ENCODE data around the gene TMCC1. TPM values are rescaled to one million over a fixed set of nuclear protein-coding genes. Genes with fewer than 3 reads are reported as not detected.
"Not testable (repeated sequence)": the region's sequence is repeated elsewhere in the genome, so short reads cannot be mapped to it uniquely, and the experiment has no call there.

Gene TMCC1
- total and polyA plus RNA-seq, 4 donors, result 4.6 to 44.2 (median 24.0) TPM

- no peaks in the 10 kb centered on the region for H3K4me1 ChIP-seq (ENCODE audit: control insufficient read depth in 1 of 2, insufficient read depth in 2 of 2, low read length in 2 of 2)
- no peak for ATAC-seq (ENCODE audit: low FRiP score)
- no peaks in the 10 kb centered on the region for H3K36me3 ChIP-seq (ENCODE audit: control insufficient read depth in 1 of 2, insufficient read depth in 2 of 2, low read length in 1 of 2)
- no peaks in the 10 kb centered on the region for H3K9me3 ChIP-seq (ENCODE audit: control insufficient read depth, low read length)
- no peak overlapping the region for H3K4me3 ChIP-seq (ENCODE audit: low read length in 2 of 2)
- no peak for DNase-seq
- intact Hi-C loops (cut with DNase I), result loop anchor here in 1 of 2 donors (10.0 kb wide), 1 partner anchor 98 kb away; no protein-coding TSS in a partner anchor
- no peak overlapping the region for H3K27ac ChIP-seq (ENCODE audit: low read depth in 1 of 2, low read length in 2 of 2)
- 43 to 57% methylated on average over 2 of the region's 2 CpGs for WGBS, 2 donors
- H3K27me3 ChIP-seq (ENCODE audit: control insufficient read depth in 1 of 2, insufficient read depth in 2 of 2, low read length in 1 of 2), result no peaks in the 10 kb centered on the region
Observed at GRCh38 chr3:129836381-129837064, 57.0 kb downstream of the TMCC1 start.

- no peak for DNase-seq
- Histone ChIP-seq H3K9me3 (ENCODE audit: control insufficient read depth, low read length) (no peaks in the 10 kb centered on the region), H3K27me3 (ENCODE audit: control insufficient read depth in 1 of 2, insufficient read depth in 2 of 2, low read length in 1 of 2) (no peaks in the 10 kb centered on the region), H3K4me1 (ENCODE audit: control insufficient read depth in 1 of 2, insufficient read depth in 2 of 2, low read length in 2 of 2) (no peaks in the 10 kb centered on the region), H3K36me3 (ENCODE audit: control insufficient read depth in 1 of 2, insufficient read depth in 2 of 2, low read length in 1 of 2) (no peaks in the 10 kb centered on the region), H3K4me3 (ENCODE audit: low read length in 2 of 2) (no peak overlapping the region), H3K27ac (ENCODE audit: low read depth in 1 of 2, low read length in 2 of 2) (no peak overlapping the region)
- intact Hi-C loops (cut with DNase I), result loop anchor here in 1 of 2 donors (10.0 kb wide), 1 partner anchor 100 kb away; no protein-coding TSS in a partner anchor
- ATAC-seq (ENCODE audit: low FRiP score), result no peak
- 79 to 80% methylated on average over 2 of the region's 2 CpGs for WGBS, 2 donors
Observed at GRCh38 chr3:129835198-129835597, 58.3 kb downstream of the TMCC1 start.

DNA sequence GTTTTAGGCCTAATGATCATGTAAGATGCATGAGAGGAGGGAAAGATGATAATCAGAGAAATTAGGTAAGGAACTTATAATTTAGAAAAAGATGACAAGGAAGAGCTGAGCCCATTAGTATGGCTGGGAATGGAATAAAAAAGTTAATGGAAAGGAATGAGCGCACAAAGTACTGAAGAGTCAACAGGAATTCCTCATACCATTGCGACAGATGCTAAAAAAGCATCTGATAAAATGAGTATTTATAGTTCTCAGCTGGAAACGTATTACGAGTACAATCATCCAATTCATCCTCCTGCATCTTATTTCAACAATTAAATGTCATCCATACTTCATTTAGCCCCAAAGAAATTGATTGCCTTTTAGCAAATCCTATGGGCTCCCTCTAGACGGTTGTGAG is 58.9 kb downstream of the TMCC1 start:
- intact Hi-C loops (cut with DNase I), result loop anchor here in 1 of 2 donors (10.0 kb wide), 1 partner anchor 100 kb away; no protein-coding TSS in a partner anchor
- Histone ChIP-seq H3K9me3 (ENCODE audit: control insufficient read depth, low read length) (no peaks in the 10 kb centered on the region), H3K4me3 (ENCODE audit: low read length in 2 of 2) (no peak overlapping the region), H3K27ac (ENCODE audit: low read depth in 1 of 2, low read length in 2 of 2) (no peak overlapping the region), H3K4me1 (ENCODE audit: control insufficient read depth in 1 of 2, insufficient read depth in 2 of 2, low read length in 2 of 2) (no peaks in the 10 kb centered on the region), H3K27me3 (ENCODE audit: control insufficient read depth in 1 of 2, insufficient read depth in 2 of 2, low read length in 1 of 2) (no peaks in the 10 kb centered on the region), H3K36me3 (ENCODE audit: control insufficient read depth in 1 of 2, insufficient read depth in 2 of 2, low read length in 1 of 2) (no peaks in the 10 kb centered on the region)
- WGBS, 2 donors, result 54 to 61% methylated on average over 5 of the region's 5 CpGs
- ATAC-seq (ENCODE audit: low FRiP score) (no peak), DNase-seq (no peak)

DNA sequence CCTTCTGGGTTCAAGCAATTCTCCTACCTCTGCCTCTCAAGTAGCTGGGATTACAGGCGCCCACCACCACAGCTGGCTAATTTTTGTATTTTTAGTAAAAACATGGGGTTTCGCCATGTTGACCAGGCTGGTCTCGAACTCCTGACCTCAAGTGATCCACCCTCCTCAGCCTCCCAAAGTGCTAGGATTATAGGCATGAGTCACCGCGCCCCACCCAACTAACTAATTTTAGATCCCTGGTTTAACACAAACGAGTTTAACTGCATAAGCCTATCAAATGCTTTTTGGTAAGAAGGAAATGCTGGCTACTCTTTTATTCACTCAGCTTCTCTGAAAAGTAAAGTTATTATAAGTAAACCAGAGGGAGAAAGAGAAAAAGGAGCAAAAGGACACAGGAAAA is 61.6 kb downstream of the TMCC1 start:
- H3K9me3 ChIP-seq (ENCODE audit: control insufficient read depth, low read length); H3K36me3 ChIP-seq (ENCODE audit: control insufficient read depth in 1 of 2, insufficient read depth in 2 of 2, low read length in 1 of 2); H3K4me1 ChIP-seq (ENCODE audit: control insufficient read depth in 1 of 2, insufficient read depth in 2 of 2, low read length in 2 of 2); DNase-seq; H3K27me3 ChIP-seq (ENCODE audit: control insufficient read depth in 1 of 2, insufficient read depth in 2 of 2, low read length in 1 of 2); H3K27ac ChIP-seq (ENCODE audit: low read depth in 1 of 2, low read length in 2 of 2); H3K4me3 ChIP-seq (ENCODE audit: low read length in 2 of 2); ATAC-seq (ENCODE audit: low FRiP score): not testable (repeated sequence)
- intact Hi-C loops (cut with DNase I), result loop anchor here in 1 of 2 donors (10.0 kb wide), 1 partner anchor 103 kb away; no protein-coding TSS in a partner anchor
- 77 to 81% methylated on average over 6 of the region's 6 CpGs for WGBS, 2 donors

GRCh38 chr3:129831503-129831902 is 62.0 kb downstream of the TMCC1 start:
- no peak overlapping the region for H3K4me3 ChIP-seq (ENCODE audit: low read length in 2 of 2)
- intact Hi-C loops (cut with DNase I), result loop anchor here in 1 of 2 donors (10.0 kb wide), 1 partner anchor 103 kb away; no protein-coding TSS in a partner anchor
- DNase-seq (no peak), ATAC-seq (ENCODE audit: low FRiP score) (no peak)
- no peaks in the 10 kb centered on the region for H3K9me3 ChIP-seq (ENCODE audit: control insufficient read depth, low read length)
- no peaks in the 10 kb centered on the region for H3K27me3 ChIP-seq (ENCODE audit: control insufficient read depth in 1 of 2, insufficient read depth in 2 of 2, low read length in 1 of 2)
- WGBS, 2 donors, result 89 to 95% methylated on average over 1 of the region's 1 CpG
- H3K4me1 ChIP-seq (ENCODE audit: control insufficient read depth in 1 of 2, insufficient read depth in 2 of 2, low read length in 2 of 2), result no peaks in the 10 kb centered on the region
- H3K36me3 ChIP-seq (ENCODE audit: control insufficient read depth in 1 of 2, insufficient read depth in 2 of 2, low read length in 1 of 2), result peaks cover 0 to 2% of the 10 kb centered on the region in 2 donors
- H3K27ac ChIP-seq (ENCODE audit: low read depth in 1 of 2, low read length in 2 of 2), result no peak overlapping the region

- intact Hi-C loops (cut with DNase I), result loop anchor here (2.0 to 10.0 kb wide), 7 partner anchors 103 to 445 kb away; no protein-coding TSS in a partner anchor
- Histone ChIP-seq H3K4me3 (ENCODE audit: low read length in 2 of 2) (no peak overlapping the region), H3K4me1 (ENCODE audit: control insufficient read depth in 1 of 2, insufficient read depth in 2 of 2, low read length in 2 of 2) (no peaks in the 10 kb centered on the region), H3K27me3 (ENCODE audit: control insufficient read depth in 1 of 2, insufficient read depth in 2 of 2, low read length in 1 of 2) (no peaks in the 10 kb centered on the region), H3K36me3 (ENCODE audit: control insufficient read depth in 1 of 2, insufficient read depth in 2 of 2, low read length in 1 of 2) (peaks cover 0 to 2% of the 10 kb centered on the region in 2 donors), H3K9me3 (ENCODE audit: control insufficient read depth, low read length) (no peaks in the 10 kb centered on the region), H3K27ac (ENCODE audit: low read depth in 1 of 2, low read length in 2 of 2) (no peak overlapping the region)
- ATAC-seq (ENCODE audit: low FRiP score) (peak; percentile 77), DNase-seq (peak in 1 of 2 donors; percentile 51)
Observed at GRCh38 chr3:129829640-129830039, 63.9 kb downstream of the TMCC1 start.

DNA sequence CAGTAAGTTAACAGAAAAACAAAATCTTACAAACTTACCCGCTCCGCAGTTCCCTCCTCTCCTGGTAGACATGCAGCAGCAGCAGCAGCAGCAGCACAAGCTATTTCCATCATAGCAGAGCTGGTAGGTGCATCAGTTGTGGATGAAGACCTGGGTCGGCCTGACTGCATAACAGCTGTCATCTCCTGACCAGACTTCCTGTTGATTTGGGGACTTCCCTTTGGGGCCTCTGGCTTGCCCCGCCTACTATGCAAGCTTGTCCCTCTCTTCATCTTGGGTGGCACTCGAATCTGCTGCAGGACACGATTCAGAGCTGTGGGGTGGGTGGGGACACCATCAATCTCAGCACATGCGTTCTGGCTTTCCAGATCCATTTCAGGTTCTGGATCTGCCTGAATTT is 65.7 kb downstream of the TMCC1 start:
- intact Hi-C loops (cut with DNase I), result loop anchor here (2.0 to 10.0 kb wide), 7 partner anchors 105 to 443 kb away; no protein-coding TSS in a partner anchor
- ATAC-seq (ENCODE audit: low FRiP score) (no peak), DNase-seq (peak in 1 of 2 donors; percentile 53)
- no peak overlapping the region for H3K4me3 ChIP-seq (ENCODE audit: low read length in 2 of 2)
- no peaks in the 10 kb centered on the region for H3K4me1 ChIP-seq (ENCODE audit: control insufficient read depth in 1 of 2, insufficient read depth in 2 of 2, low read length in 2 of 2)
- WGBS, 2 donors, result 79 to 80% methylated on average over 7 of the region's 7 CpGs
- no peak overlapping the region for H3K27ac ChIP-seq (ENCODE audit: low read depth in 1 of 2, low read length in 2 of 2)
- H3K27me3 ChIP-seq (ENCODE audit: control insufficient read depth in 1 of 2, insufficient read depth in 2 of 2, low read length in 1 of 2), result no peaks in the 10 kb centered on the region
- H3K9me3 ChIP-seq (ENCODE audit: control insufficient read depth, low read length), result no peaks in the 10 kb centered on the region
- H3K36me3 ChIP-seq (ENCODE audit: control insufficient read depth in 1 of 2, insufficient read depth in 2 of 2, low read length in 1 of 2), result peaks cover 0 to 2% of the 10 kb centered on the region in 2 donors

DNA sequence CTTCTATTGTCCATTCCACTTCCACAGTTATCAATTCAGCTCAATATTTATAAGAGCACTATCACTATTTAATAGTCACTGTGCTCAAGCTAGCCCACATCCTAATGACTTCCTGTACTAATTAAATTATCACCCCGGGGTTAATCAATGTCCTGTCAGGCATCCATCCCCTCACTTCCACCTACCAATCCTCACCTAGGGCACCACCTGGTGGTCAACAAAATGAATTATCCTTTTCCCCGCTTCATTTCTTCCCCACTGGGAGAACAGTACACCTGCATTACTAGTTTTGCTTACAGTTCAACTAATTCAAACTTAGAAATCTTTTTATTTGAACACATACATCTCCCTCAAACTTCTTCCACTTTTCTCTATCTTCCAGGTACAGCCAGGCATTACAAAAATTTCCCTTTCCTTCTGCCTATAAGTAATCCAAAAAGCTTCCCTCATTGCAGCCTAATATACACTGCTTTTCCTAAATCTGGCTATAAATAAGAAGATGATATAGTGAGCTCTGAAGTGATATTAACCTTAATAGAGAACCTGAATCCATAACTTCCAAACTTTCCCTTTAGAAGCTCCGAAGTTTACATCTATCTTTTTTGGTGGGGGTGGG is 68.5 kb downstream of the TMCC1 start:
- WGBS, 2 donors, result 52 to 54% methylated on average over 3 of the region's 3 CpGs
- DNase-seq, result no peak
- H3K27ac ChIP-seq (ENCODE audit: low read depth in 1 of 2, low read length in 2 of 2), result no peak overlapping the region
- no peaks in the 10 kb centered on the region for H3K27me3 ChIP-seq (ENCODE audit: control insufficient read depth in 1 of 2, insufficient read depth in 2 of 2, low read length in 1 of 2)
- no peaks in the 10 kb centered on the region for H3K4me1 ChIP-seq (ENCODE audit: control insufficient read depth in 1 of 2, insufficient read depth in 2 of 2, low read length in 2 of 2)
- peaks cover 0 to 2% of the 10 kb centered on the region in 2 donors for H3K36me3 ChIP-seq (ENCODE audit: control insufficient read depth in 1 of 2, insufficient read depth in 2 of 2, low read length in 1 of 2)
- intact Hi-C loops (cut with DNase I), result loop anchor here (5.0 to 10.0 kb wide), 5 partner anchors 107 to 440 kb away; no protein-coding TSS in a partner anchor
- no peak for ATAC-seq (ENCODE audit: low FRiP score)
- no peaks in the 10 kb centered on the region for H3K9me3 ChIP-seq (ENCODE audit: control insufficient read depth, low read length)
- H3K4me3 ChIP-seq (ENCODE audit: low read length in 2 of 2), result no peak overlapping the region
